Measurements from ENCODE around the gene PRPH.
"Not testable (repeated sequence)": the region's sequence is repeated elsewhere in the genome, so short reads cannot be mapped to it uniquely, and the experiment has no call there.

The PRPH gene

GRCh38 chr12:49295082-49295936 is at the start of gene PRPH:
Gene PRPH (plus strand): TSS chr12:49295147. CDS start chr12:49295201, 54 bp downstream.
- no peaks in the 10 kb centered on the region for H3K4me1 ChIP-seq (ENCODE audit: insufficient read depth, low read length)
- H3K9me3 ChIP-seq (ENCODE audit: insufficient read depth, low read depth, low read length), result 0 out of 2 replicates have a peak, but pooled peaks cover 3% of the 10 kb centered on the region
- no peaks in the 10 kb centered on the region for H3K36me3 ChIP-seq (ENCODE audit: insufficient read depth, low read depth, low read length)
- H3K27me3 ChIP-seq (ENCODE audit: insufficient read depth, low read length), result peaks cover 80% of the 10 kb centered on the region
- no peak within 1 kb of the TSS for H3K27ac ChIP-seq (ENCODE audit: low read length)
- no peak within 1 kb of the TSS for H3K9ac ChIP-seq (ENCODE audit: low read depth, low read length)
- peak within 1 kb of the TSS; percentile 47; the same call in 1 of the 2 replicates for H3K4me3 ChIP-seq (ENCODE audit: low read length)

GRCh38 chr12:49251357-49251756 is 43.6 kb upstream of the PRPH start:
- Histone ChIP-seq H3K36me3 (ENCODE audit: insufficient read depth, low read depth, low read length) (no peaks in the 10 kb centered on the region), H3K4me1 (ENCODE audit: insufficient read depth, low read length) (no peaks in the 10 kb centered on the region), H3K27ac (ENCODE audit: low read length) (no peak overlapping the region), H3K4me3 (ENCODE audit: low read length) (no peak overlapping the region), H3K9ac (ENCODE audit: low read depth, low read length) (no peak overlapping the region), H3K27me3 (ENCODE audit: insufficient read depth, low read length) (no peaks in the 10 kb centered on the region), H3K9me3 (ENCODE audit: insufficient read depth, low read depth, low read length) (no peaks in the 10 kb centered on the region)

- no peak overlapping the region for H3K9ac ChIP-seq (ENCODE audit: low read depth, low read length)
- H3K4me3 ChIP-seq (ENCODE audit: low read length), result no peak overlapping the region
- no peaks in the 10 kb centered on the region for H3K27me3 ChIP-seq (ENCODE audit: insufficient read depth, low read length)
- no peaks in the 10 kb centered on the region for H3K36me3 ChIP-seq (ENCODE audit: insufficient read depth, low read depth, low read length)
- H3K27ac ChIP-seq (ENCODE audit: low read length), result no peak overlapping the region
- H3K9me3 ChIP-seq (ENCODE audit: insufficient read depth, low read depth, low read length), result no peaks in the 10 kb centered on the region
- no peaks in the 10 kb centered on the region for H3K4me1 ChIP-seq (ENCODE audit: insufficient read depth, low read length)
These were observed 41.8 kb upstream of the PRPH start for GRCh38 chr12:49253033-49253623.

GRCh38 chr12:49255456-49255855 is 39.5 kb upstream of the PRPH start:
- not testable (repeated sequence) for H3K27ac ChIP-seq (ENCODE audit: low read length); H3K36me3 ChIP-seq (ENCODE audit: insufficient read depth, low read depth, low read length); H3K4me3 ChIP-seq (ENCODE audit: low read length); H3K27me3 ChIP-seq (ENCODE audit: insufficient read depth, low read length); H3K4me1 ChIP-seq (ENCODE audit: insufficient read depth, low read length); H3K9me3 ChIP-seq (ENCODE audit: insufficient read depth, low read depth, low read length); H3K9ac ChIP-seq (ENCODE audit: low read depth, low read length)

DNA sequence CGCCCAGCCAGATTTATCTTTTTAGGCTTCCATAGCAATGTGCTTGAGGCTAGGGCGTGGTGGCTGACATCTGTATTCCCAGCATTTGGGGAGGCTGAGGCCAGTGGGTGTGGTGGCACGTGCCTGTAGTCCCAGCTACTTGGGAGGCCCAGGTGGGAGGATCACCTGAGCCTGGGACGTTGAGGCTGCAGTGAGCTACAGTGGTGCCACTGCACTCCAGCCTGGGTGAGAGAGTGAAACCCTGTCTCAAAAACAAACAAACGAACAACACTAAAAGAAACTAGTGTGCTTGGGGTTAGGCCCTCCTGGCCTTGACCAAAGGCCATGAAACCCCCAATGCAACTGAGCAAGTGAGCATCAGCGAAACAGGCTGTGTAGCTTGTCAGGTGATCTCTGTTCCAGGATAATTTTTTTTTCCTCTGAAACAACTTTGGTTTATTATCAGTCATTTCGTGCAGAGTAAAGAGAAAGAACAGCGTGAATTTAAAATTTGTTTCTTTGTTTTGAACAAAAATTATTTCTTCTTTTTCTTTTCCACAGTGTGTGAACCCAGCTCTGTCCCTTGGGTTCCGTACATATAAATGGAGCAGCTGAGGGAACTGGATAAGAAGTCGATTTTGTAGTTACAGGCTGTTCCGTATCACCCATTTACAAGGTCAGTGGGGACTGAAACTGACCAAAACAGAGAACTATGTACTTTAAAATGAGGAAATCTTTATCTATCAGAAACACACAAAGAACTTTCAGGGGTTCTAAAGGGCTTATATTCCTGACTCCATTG is 38.9 kb upstream of the PRPH start:
- Histone ChIP-seq H3K27me3 (ENCODE audit: insufficient read depth, low read length) (no peaks in the 10 kb centered on the region), H3K9me3 (ENCODE audit: insufficient read depth, low read depth, low read length) (no peaks in the 10 kb centered on the region), H3K36me3 (ENCODE audit: insufficient read depth, low read depth, low read length) (no peaks in the 10 kb centered on the region), H3K4me1 (ENCODE audit: insufficient read depth, low read length) (no peaks in the 10 kb centered on the region), H3K9ac (ENCODE audit: low read depth, low read length) (no peak overlapping the region), H3K27ac (ENCODE audit: low read length) (no peak overlapping the region), H3K4me3 (ENCODE audit: low read length) (no peak overlapping the region)

GRCh38 chr12:49257508-49258184 is 37.3 kb upstream of the PRPH start:
- H3K4me1 ChIP-seq (ENCODE audit: insufficient read depth, low read length); H3K9ac ChIP-seq (ENCODE audit: low read depth, low read length); H3K9me3 ChIP-seq (ENCODE audit: insufficient read depth, low read depth, low read length); H3K36me3 ChIP-seq (ENCODE audit: insufficient read depth, low read depth, low read length); H3K27ac ChIP-seq (ENCODE audit: low read length); H3K4me3 ChIP-seq (ENCODE audit: low read length); H3K27me3 ChIP-seq (ENCODE audit: insufficient read depth, low read length): not testable (repeated sequence)

- no peaks in the 10 kb centered on the region for H3K9me3 ChIP-seq (ENCODE audit: insufficient read depth, low read depth, low read length)
- no peaks in the 10 kb centered on the region for H3K4me1 ChIP-seq (ENCODE audit: insufficient read depth, low read length)
- H3K36me3 ChIP-seq (ENCODE audit: insufficient read depth, low read depth, low read length), result no peaks in the 10 kb centered on the region
- H3K27me3 ChIP-seq (ENCODE audit: insufficient read depth, low read length), result no peaks in the 10 kb centered on the region; the same call in 1 of the 2 replicates
- H3K9ac ChIP-seq (ENCODE audit: low read depth, low read length), result no peak overlapping the region
- no peak overlapping the region for H3K27ac ChIP-seq (ENCODE audit: low read length)
- no peak overlapping the region for H3K4me3 ChIP-seq (ENCODE audit: low read length)
These were observed 35.5 kb upstream of the PRPH start for GRCh38 chr12:49259452-49259851.

DNA sequence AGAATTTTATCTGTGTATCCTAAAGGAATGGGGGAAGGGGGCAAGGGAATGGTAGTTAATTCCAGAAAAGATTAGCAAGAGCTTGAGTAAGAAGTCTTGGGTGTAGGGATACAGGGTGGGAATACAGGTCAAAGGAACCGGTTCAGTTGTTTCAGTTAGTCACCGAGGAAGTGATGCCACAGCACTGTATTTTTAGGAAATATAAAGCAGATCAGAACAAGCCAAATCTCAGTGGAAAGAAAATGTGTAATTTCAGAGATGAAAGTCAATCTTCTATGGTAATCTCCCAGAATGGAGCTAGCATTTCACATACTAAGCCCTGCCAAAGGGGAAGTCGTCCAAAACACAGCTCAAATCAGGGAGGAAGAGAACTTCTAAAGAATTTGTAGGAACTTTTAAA is 34.8 kb upstream of the PRPH start:
- Histone ChIP-seq H3K9me3 (ENCODE audit: insufficient read depth, low read depth, low read length) (no peaks in the 10 kb centered on the region), H3K27ac (ENCODE audit: low read length) (no peak overlapping the region), H3K9ac (ENCODE audit: low read depth, low read length) (no peak overlapping the region), H3K4me1 (ENCODE audit: insufficient read depth, low read length) (no peaks in the 10 kb centered on the region), H3K27me3 (ENCODE audit: insufficient read depth, low read length) (no peaks in the 10 kb centered on the region; the same call in 1 of the 2 replicates), H3K36me3 (ENCODE audit: insufficient read depth, low read depth, low read length) (no peaks in the 10 kb centered on the region), H3K4me3 (ENCODE audit: low read length) (no peak overlapping the region)

DNA sequence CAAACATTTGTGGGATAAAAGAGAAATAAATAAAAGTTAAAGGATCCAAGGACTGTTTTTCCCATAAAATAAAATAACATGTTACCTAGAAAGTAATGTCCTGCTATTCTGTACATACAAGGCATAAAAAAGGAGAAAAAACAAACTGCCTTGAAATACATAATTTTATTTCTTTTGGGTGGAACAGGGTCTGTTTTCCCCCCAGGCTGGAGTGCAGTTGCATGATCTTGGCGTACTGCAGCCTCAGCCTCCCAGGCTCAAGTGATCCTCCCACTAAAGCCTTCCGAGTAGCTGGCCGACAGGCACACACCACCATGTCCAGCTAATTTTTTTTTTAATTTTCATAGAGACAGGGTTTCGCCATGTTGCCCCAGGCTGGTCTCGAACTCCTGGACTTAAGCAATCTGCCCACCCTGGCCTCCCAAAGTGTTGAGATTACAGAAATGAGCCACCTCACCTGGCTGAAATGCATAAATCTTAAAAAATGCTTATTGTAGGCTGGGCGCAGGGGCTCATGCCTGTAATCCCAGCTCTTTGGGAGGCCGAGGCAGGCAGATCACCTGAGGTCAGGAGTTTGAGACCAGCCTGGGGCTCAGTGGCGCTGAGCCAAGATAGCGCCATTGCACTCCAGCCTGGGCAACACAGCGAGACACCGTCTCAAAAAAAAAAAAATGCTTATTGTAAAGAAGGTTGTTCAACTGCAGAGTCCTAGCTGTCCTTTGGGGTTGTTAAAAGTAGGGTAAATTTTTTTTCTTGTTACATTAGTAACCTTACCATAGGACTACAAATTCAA is 34.2 kb upstream of the PRPH start:
- Histone ChIP-seq H3K27me3 (ENCODE audit: insufficient read depth, low read length) (no peaks in the 10 kb centered on the region; the same call in 1 of the 2 replicates), H3K4me1 (ENCODE audit: insufficient read depth, low read length) (no peaks in the 10 kb centered on the region), H3K4me3 (ENCODE audit: low read length) (no peak overlapping the region), H3K36me3 (ENCODE audit: insufficient read depth, low read depth, low read length) (no peaks in the 10 kb centered on the region), H3K27ac (ENCODE audit: low read length) (no peak overlapping the region), H3K9me3 (ENCODE audit: insufficient read depth, low read depth, low read length) (no peaks in the 10 kb centered on the region), H3K9ac (ENCODE audit: low read depth, low read length) (no peak overlapping the region)

DNA sequence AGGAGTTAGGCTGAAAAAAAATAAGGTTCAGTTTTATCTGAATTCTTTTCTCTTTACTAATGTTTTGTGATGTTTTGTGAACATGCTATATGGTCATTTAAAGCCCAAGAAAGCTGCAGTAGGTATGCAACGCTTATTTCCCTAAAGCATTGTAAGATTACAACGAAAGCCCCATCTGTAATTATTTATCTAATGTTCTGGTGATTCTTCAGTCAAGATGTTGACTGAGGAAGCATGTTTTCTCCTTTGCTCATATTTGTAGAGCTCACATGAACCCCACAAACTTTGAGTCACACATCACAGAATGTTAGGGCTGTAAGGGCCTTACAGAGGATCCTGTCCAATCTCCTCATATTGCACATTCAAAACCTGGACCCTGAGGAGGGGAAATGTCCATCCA is 33.2 kb upstream of the PRPH start:
- Histone ChIP-seq H3K27ac (ENCODE audit: low read length) (no peak overlapping the region), H3K9ac (ENCODE audit: low read depth, low read length) (no peak overlapping the region), H3K36me3 (ENCODE audit: insufficient read depth, low read depth, low read length) (peaks cover 5% of the 10 kb centered on the region), H3K4me3 (ENCODE audit: low read length) (no peak overlapping the region), H3K9me3 (ENCODE audit: insufficient read depth, low read depth, low read length) (no peaks in the 10 kb centered on the region), H3K4me1 (ENCODE audit: insufficient read depth, low read length) (no peaks in the 10 kb centered on the region), H3K27me3 (ENCODE audit: insufficient read depth, low read length) (no peaks in the 10 kb centered on the region; the same call in 1 of the 2 replicates)

GRCh38 chr12:49263400-49263763 is 31.6 kb upstream of the PRPH start:
- peak overlapping the region; percentile 95; the same call in 1 of the 2 replicates for H3K4me3 ChIP-seq (ENCODE audit: low read length)
- no peak overlapping the region for H3K9ac ChIP-seq (ENCODE audit: low read depth, low read length)
- H3K27me3 ChIP-seq (ENCODE audit: insufficient read depth, low read length), result no peaks in the 10 kb centered on the region; the same call in 1 of the 2 replicates
- peaks cover 17% of the 10 kb centered on the region for H3K36me3 ChIP-seq (ENCODE audit: insufficient read depth, low read depth, low read length)
- no peaks in the 10 kb centered on the region for H3K4me1 ChIP-seq (ENCODE audit: insufficient read depth, low read length)
- no peaks in the 10 kb centered on the region for H3K9me3 ChIP-seq (ENCODE audit: insufficient read depth, low read depth, low read length)
- no peak overlapping the region for H3K27ac ChIP-seq (ENCODE audit: low read length)

Data from iPS-20b (cell line).